ENCODE data around the gene CCR1.

The CCR1 gene

GRCh38 chr3:46221938-46222337 is 13.8 kb upstream of the CCR1 start:
- H3K79me2 ChIP-seq (ENCODE audit: insufficient read depth, low read length): no peaks in the 10 kb centered on the region
- H3K4me1 ChIP-seq (ENCODE audit: insufficient read depth, low read length, severe bottlenecking): no peaks in the 10 kb centered on the region
- no peaks in the 10 kb centered on the region; the same call in 1 of the 2 replicates for H3K27me3 ChIP-seq (ENCODE audit: insufficient read depth, low read length)
- no peaks in the 10 kb centered on the region for H3K36me3 ChIP-seq (ENCODE audit: insufficient read depth, low read length)
- H3K4me2 ChIP-seq (ENCODE audit: low read length): no peak overlapping the region
- H3K4me3 ChIP-seq (ENCODE audit: low read depth, low read length, poor library complexity, severe bottlenecking): no peak overlapping the region
- no peaks in the 10 kb centered on the region for H3F3A ChIP-seq (ENCODE audit: insufficient read depth, low read length)
- H2AFZ ChIP-seq (ENCODE audit: low read length): no peak overlapping the region
- TF ChIP-seq EZH2 (IDR thresholded peaks at IDR 0.05; ENCODE audit: borderline replicate concordance, low read length): no peak
- no peak for TF ChIP-seq CTCF (IDR thresholded peaks at IDR 0.05; ENCODE audit: low read length)
- H3K9me2 ChIP-seq (ENCODE audit: low read depth, low read length): no peaks in the 10 kb centered on the region
- no peaks in the 10 kb centered on the region for H3K9me3 ChIP-seq (ENCODE audit: low read length)
- no peaks in the 10 kb centered on the region for H4K20me1 ChIP-seq (ENCODE audit: insufficient read depth, low read length)
- no peak overlapping the region for H3K9ac ChIP-seq (ENCODE audit: low read length)
- H3K27ac ChIP-seq (ENCODE audit: low read depth, low read length, poor library complexity, severe bottlenecking): no peak overlapping the region

- Histone ChIP-seq H3K27me3 (ENCODE audit: insufficient read depth, low read length) (no peaks in the 10 kb centered on the region; the same call in 1 of the 2 replicates), H3K9ac (ENCODE audit: low read length) (no peak overlapping the region), H4K20me1 (ENCODE audit: insufficient read depth, low read length) (no peaks in the 10 kb centered on the region), H3K4me3 (ENCODE audit: low read depth, low read length, poor library complexity, severe bottlenecking) (no peak overlapping the region), H3K9me3 (ENCODE audit: low read length) (no peaks in the 10 kb centered on the region), H2AFZ (ENCODE audit: low read length) (no peak overlapping the region), H3K9me2 (ENCODE audit: low read depth, low read length) (no peaks in the 10 kb centered on the region), H3K36me3 (ENCODE audit: insufficient read depth, low read length) (no peaks in the 10 kb centered on the region), H3F3A (ENCODE audit: insufficient read depth, low read length) (no peaks in the 10 kb centered on the region), H3K4me1 (ENCODE audit: insufficient read depth, low read length, severe bottlenecking) (no peaks in the 10 kb centered on the region), H3K27ac (ENCODE audit: low read depth, low read length, poor library complexity, severe bottlenecking) (no peak overlapping the region), H3K4me2 (ENCODE audit: low read length) (no peak overlapping the region), H3K79me2 (ENCODE audit: insufficient read depth, low read length) (no peaks in the 10 kb centered on the region)
- TF ChIP-seq CTCF (IDR thresholded peaks at IDR 0.05; ENCODE audit: low read length) (no peak), EZH2 (IDR thresholded peaks at IDR 0.05; ENCODE audit: borderline replicate concordance, low read length) (no peak)
Observed at GRCh38 chr3:46221391-46221790, 13.3 kb upstream of the CCR1 start.

GRCh38 chr3:46218196-46218709 is 10.1 kb upstream of the CCR1 start:
- Histone ChIP-seq H4K20me1 (ENCODE audit: insufficient read depth, low read length) (no peaks in the 10 kb centered on the region), H3K4me3 (ENCODE audit: low read depth, low read length, poor library complexity, severe bottlenecking) (no peak overlapping the region), H3F3A (ENCODE audit: insufficient read depth, low read length) (no peaks in the 10 kb centered on the region), H3K9me2 (ENCODE audit: low read depth, low read length) (no peaks in the 10 kb centered on the region), H3K9me3 (ENCODE audit: low read length) (no peaks in the 10 kb centered on the region), H3K4me2 (ENCODE audit: low read length) (no peak overlapping the region), H3K27ac (ENCODE audit: low read depth, low read length, poor library complexity, severe bottlenecking) (no peak overlapping the region), H3K79me2 (ENCODE audit: insufficient read depth, low read length) (no peaks in the 10 kb centered on the region), H3K4me1 (ENCODE audit: insufficient read depth, low read length, severe bottlenecking) (no peaks in the 10 kb centered on the region), H3K9ac (ENCODE audit: low read length) (no peak overlapping the region), H2AFZ (ENCODE audit: low read length) (no peak overlapping the region), H3K27me3 (ENCODE audit: insufficient read depth, low read length) (no peaks in the 10 kb centered on the region), H3K36me3 (ENCODE audit: insufficient read depth, low read length) (no peaks in the 10 kb centered on the region)
- TF ChIP-seq CTCF (IDR thresholded peaks at IDR 0.05; ENCODE audit: low read length) (no peak), EZH2 (IDR thresholded peaks at IDR 0.05; ENCODE audit: borderline replicate concordance, low read length) (no peak)
